GM21529 (cell line): ENCODE data around the gene EBLN1.
A peak's percentile ranks its signal among the peaks of the same experiment; 100 is the strongest.

Experiments
- ATAC-seq: cut with Tn5 transposase; IDR thresholded peaks from one replicate; pipeline ENCODE4 v1.9.1; 2021; ENCODE audit not compliant: unreplicated experiment

EBLN1 gene

DNA sequence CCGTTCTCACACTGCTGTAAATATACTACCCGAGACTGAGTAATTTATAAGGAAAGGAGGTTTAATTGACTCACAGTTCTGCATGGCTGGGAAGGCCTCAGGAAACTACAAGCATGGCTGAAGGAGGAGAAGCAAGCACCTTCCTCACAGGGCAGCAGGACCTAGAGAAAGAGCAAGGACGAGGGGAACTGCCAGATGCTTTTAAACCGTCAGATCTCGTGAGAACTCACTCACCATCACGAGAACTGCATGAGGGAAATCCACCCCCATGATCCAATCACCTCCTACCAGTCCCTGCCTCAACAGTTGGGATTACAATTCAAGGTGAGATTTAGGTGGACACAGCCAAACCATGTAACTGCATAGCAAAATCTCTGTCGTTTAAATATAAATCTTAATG is at the start of gene EBLN1:
EBLN1 (minus strand) TSS at position 174 of the 400 bp plus-strand sequence. CDS start 8,032 bp downstream, outside the sequence.
- no peak for ATAC-seq

DNA sequence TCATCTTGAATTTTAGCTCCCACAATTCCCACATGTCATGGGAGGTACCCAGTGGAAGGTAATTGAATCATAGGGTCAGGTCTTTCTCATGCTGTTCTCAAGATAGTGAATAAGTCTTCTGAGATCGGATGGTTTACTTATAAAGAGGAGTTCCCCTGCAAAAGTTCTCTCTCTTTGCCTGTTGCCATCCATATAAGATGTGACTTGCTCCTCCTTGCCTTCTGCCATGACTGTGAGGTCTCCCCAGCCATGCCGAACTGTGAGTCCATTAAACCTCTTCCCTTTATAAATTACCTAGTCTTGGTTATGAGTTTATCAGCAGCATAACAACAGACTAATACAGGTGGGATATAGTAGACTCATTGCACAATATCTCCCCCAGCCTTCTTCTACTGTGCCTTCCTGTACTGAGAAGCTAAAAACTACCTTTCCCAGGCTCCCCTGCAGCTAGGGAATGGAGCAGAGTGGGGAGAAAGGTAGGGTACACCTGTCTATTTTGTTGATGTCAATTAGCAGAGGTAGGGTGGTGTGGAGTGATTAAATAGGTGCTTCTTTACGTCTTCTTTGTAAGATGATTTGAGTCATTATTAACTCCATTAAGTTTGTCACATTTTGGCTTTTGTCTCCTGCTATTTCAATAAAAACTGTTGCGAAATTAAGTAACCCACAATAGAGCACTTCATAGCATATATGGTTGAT is 48.2 kb upstream of the EBLN1 start:
- ATAC-seq, result no peak

DNA sequence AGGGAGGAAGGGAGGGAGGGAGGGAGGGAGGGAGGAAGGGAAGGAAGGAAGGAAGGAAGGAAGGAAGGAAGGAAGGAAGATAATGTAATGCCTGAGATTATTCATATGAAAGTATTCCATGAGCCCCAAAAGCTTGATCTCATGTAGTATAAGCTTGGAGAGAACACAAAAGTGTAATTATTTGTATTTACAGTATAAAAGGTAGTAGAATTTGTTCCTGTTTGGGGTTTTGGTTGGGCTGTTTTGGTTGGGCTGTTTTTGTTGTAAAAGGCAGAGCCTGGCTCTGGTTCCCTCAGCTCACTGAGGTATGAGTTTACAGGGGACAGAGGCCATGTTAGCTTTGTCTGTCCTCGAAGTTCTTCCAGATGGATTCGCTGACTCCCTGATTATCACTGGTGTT is 45.3 kb upstream of the EBLN1 start:
- ATAC-seq, result no peak

- no peak for ATAC-seq
These were observed 41.5 kb upstream of the EBLN1 start for GRCh38 chr10:22259280-22259679.

- no peak for ATAC-seq
These were observed 40.7 kb upstream of the EBLN1 start for GRCh38 chr10:22258471-22258870.

- no peak for ATAC-seq
These were observed 35.7 kb upstream of the EBLN1 start for GRCh38 chr10:22253580-22253882.

DNA sequence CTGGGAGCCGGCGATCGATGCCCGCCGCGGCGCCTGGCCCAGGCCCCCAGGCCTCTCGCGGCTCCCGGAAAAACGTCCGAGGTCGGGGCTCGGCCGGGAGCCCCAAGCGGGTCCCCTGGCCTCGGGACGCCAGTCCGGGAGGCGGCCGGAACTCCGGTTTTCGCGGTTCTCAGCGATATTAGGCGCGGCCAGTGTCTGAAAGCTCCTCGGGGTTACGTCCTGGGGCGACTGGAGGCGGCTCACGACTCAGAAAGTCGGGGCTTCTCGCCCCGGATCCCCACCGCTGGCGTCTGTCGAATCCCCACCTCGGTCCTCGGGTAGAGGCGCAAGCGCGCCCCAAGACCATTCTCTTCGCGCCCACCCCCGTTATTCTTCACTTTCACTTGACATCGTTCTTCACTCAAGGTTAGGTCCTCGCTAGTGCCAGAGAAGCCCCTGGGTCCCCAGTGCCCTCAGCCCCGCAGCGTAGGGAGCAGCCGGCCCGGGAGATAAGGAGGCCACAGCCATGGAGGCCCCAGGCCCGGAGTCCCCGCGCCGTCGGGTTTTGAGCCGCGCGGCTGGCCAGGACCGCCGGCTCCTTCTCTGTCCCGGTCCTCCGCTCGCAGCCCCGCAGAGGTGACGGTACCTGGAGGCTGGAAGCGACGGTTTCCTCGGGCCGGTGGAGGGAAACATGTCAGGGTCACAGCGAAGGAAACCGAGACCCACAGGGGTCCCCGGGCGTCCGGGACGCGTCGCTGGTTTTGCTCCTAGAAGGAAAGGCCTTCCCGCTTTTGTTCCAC is 35.2 kb upstream of the EBLN1 start:
- peak; percentile 37 for ATAC-seq

DNA sequence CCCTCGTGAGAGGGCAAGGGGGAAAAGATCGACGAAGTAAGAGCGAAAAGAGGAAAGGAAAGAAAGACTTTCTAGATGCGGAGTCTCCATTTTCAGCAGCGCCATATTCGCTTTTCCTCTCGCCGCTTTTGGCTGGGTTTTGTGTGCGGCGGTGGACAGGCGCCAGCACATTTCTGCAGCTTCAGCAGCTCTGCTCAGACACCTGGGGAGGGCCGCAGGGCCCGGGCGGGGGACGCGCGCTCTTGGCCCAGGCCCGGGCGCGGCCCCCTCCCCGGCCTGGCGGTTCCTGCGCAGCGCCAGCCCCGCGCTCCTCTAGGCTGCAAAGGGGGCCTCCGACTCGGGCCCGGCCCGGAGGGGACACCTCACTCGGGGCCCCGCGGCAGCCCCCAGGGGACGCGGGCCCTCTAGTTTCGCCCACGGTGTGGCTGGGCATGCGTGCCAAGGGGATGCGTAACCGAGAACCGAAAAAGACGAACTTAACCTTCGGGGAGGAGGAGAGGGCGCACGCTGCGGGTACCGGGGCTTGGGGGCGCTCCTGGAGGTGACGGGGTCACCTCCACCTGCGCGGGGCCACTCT is 34.5 kb upstream of the EBLN1 start:
- peak; percentile 59 for ATAC-seq

- ATAC-seq, result peak; percentile 44
These were observed 34.0 kb upstream of the EBLN1 start for GRCh38 chr10:22251751-22252223.

GRCh38 chr10:22250897-22251660 is 33.3 kb upstream of the EBLN1 start:
- no peak for ATAC-seq

- ATAC-seq, result no peak
These were observed 29.8 kb upstream of the EBLN1 start for GRCh38 chr10:22247636-22248035.

DNA sequence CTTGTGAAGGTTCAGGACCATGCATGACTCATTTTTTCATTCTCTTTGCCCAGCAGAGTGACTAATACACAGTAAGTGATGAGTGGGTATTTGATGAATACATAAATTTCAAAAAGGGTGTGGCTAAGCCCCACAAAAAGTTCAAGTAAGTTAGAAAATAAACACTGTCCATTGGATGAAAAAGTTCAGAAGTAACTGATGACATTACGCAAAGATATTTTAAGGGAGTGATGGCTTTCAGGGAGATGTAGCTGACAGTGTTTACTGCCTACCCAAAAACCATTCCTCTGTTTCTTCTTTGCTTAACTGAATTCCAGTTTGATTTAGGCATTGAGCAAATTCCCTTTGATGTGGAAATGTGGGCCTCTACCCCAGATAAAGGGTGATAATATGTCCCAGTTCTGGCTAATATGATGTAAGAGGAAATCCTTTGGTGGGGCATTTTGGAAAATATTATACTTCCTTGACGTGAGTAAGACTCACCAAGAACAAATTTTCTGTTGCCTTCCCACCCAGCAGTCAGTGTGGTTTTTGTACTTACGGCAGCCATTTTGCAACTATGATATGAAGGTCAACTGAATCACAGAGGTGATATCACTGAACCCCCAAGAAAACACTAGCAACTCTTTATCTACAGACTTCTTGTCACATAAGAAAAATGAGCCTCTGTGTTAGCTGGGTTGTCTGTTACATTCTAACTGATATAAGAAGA is 29.0 kb upstream of the EBLN1 start:
- no peak for ATAC-seq

DNA sequence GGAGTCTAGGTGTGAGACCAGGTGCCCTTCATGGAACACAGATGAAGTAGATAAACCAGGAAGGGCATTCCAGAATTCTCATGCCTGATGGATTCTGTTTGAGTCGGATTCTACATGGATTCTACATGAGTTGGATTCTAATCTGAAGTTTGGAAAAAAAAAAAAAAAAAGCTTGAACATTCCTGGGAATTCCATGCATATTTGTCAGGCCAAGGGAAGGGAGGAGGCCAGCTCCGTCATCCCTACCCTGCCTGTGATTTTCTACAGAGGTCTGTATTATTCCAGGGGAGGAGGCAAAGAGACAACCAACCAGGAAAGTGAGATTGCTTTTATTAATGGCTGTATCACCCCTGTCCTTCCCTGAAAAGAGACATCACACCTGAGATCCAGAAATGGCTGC is 27.8 kb upstream of the EBLN1 start:
- ATAC-seq, result no peak

DNA sequence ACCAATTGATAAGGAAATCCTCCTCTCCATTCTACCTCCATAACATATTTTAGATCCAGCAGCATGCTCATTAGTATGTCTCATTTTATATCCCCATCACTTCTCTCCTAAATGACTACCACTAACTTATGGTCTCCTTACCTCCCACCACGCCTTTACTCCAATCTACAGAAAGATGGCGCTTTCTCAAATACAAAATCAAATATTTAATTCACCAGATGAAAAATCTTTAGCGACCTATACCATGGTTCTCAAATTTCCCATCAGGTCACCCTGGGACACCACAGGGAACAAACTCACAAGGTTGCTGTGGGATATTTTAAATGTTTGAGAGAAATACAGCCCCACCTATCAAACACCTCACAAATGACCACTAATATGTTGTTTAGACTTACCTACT is 27.0 kb upstream of the EBLN1 start:
- ATAC-seq, result no peak

DNA sequence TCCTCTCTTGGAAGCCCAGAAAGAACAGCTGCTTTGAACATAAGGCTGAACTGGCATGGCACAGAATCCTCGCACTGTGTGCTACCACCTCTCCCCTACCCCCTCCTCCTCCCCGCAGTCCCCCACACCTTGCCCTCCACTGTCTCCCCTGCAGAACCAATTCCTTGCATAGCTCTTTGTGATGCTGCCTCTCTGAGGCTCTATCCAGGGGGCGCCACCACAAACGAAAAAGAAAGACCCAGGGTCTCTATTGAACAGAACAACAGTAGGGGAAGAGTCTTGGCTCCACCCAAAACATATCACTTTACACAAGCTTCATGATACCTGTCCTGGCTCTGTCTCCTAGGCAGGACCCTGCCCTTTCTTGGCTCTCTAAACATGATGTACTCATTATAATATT is 26.2 kb upstream of the EBLN1 start:
- no peak for ATAC-seq

- ATAC-seq, result no peak
These were observed 25.5 kb upstream of the EBLN1 start for GRCh38 chr10:22243321-22243720.

- no peak for ATAC-seq
These were observed 13.4 kb upstream of the EBLN1 start for GRCh38 chr10:22231260-22231659.

GRCh38 chr10:22230158-22230833 is 12.5 kb upstream of the EBLN1 start:
- ATAC-seq, result no peak

GRCh38 chr10:22229802-22230157 is 12.0 kb upstream of the EBLN1 start:
- ATAC-seq, result no peak
